ENCODE results near the gene CTTN.

CTTN gene

GRCh38 chr11:70410276-70411205, 12.2 kb downstream of the CTTN start:
- DNase-seq = no peak

- DNase-seq = no peak
Measured at GRCh38 chr11:70411713-70412452, 13.6 kb downstream of the CTTN start.

- no peak for DNase-seq
Measured at GRCh38 chr11:70413151-70413550, 14.8 kb downstream of the CTTN start.

GRCh38 chr11:70414341-70415100, 16.2 kb downstream of the CTTN start:
- no peak for DNase-seq

- no peak for DNase-seq
Measured at GRCh38 chr11:70415191-70415590, 16.9 kb downstream of the CTTN start.

GRCh38 chr11:70415642-70416395, 17.5 kb downstream of the CTTN start:
- DNase-seq = no peak

- no peak for DNase-seq
Measured at GRCh38 chr11:70416881-70417280, 18.6 kb downstream of the CTTN start.

GRCh38 chr11:70418130-70418529, 19.8 kb downstream of the CTTN start:
- no peak for DNase-seq

- no peak for DNase-seq
Measured at GRCh38 chr11:70419307-70420007, 21.1 kb downstream of the CTTN start.

GRCh38 chr11:70420008-70420464, 21.7 kb downstream of the CTTN start:
- no peak for DNase-seq

- DNase-seq = no peak
Measured at GRCh38 chr11:70420496-70420895, 22.2 kb downstream of the CTTN start.

GRCh38 chr11:70421123-70421522, 22.8 kb downstream of the CTTN start:
- DNase-seq = no peak

- no peak for DNase-seq
Measured at GRCh38 chr11:70422692-70423522, 24.6 kb downstream of the CTTN start.

- DNase-seq = no peak
Measured at GRCh38 chr11:70423523-70424505, 25.5 kb downstream of the CTTN start.

GRCh38 chr11:70424765-70425344, 26.5 kb downstream of the CTTN start:
- DNase-seq = no peak

GRCh38 chr11:70427436-70427835, 29.1 kb downstream of the CTTN start:
- DNase-seq = no peak

- no peak for DNase-seq
Measured at GRCh38 chr11:70428701-70429427, 30.5 kb downstream of the CTTN start.

- DNase-seq = no peak
Measured at GRCh38 chr11:70429428-70429705, 31.0 kb downstream of the CTTN start.

All from CD4-positive, alpha-beta T cell treated with Interleukin-17A for 4 hours (primary cell).